ENCODE data around the gene TMEM208. TPM values are rescaled to one million over a fixed set of nuclear protein-coding genes. Genes with fewer than 3 reads are reported as not detected.

The TMEM208 gene
- polyA plus RNA-seq, 2 donors, result 73.4 to 83.1 TPM

DNA sequence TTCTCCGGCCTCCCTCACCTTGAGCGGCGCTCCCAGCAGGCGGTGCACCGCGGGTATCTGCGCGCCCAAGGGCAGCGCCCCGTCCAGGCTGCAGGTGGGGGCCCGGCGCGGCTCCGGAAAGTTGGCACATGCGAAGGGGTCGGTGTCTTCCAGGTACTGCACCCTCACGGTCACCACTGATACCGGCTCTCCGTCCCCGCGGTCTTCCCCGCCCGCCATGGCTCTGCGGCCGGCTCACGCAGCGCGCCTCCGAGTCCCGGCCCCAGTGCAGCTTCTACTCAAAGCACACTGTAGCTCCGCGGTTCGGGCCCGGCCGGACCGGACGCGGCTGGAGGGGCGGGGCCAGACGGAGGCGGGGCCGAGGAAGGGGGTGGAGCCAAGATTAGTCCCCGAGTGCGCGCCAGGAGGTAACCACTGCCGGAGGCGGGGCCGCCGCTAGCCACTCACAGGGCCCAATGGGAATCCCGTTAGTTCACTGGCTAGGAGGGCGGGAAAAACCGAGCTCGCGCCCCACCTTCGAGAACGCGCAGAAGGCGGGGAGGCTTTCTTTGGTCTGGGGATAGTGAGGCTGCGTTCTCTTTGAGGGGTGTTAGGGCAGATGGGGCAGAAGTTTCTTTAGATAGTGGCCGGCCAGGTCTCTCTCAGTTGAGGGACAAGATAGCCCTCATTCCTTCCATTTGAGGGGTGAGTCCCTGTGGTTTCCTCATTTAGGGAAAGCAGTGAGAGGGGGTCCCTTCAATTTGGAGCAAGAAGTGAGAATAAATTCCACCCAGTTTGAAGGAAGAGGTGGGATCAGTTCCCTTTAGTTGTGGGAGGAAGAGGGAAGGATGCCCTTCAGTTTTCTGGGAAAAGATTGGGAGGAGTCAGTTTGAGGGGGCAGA is 20.5 kb downstream of the TMEM208 start, which contains the start of gene FHOD1:
TSS of gene FHOD1 (minus strand) at position 290 of the 881 bp plus-strand sequence. CDS start at position 219, 71 bp downstream.
- Histone ChIP-seq H3K4me3 (ENCODE audit: low read depth in 1 of 2, low read length in 2 of 2) (peak within 1 kb of the TSS; percentile 51 to 70), H3K4me1 (ENCODE audit: control insufficient read depth in 2 of 2, insufficient read depth in 2 of 2, low read length in 1 of 2) (peaks cover 9 to 28% of the 10 kb centered on the region in 2 donors), H3K36me3 (ENCODE audit: control insufficient read depth in 2 of 2, insufficient read depth in 2 of 2, low read length in 1 of 2) (no peaks in the 10 kb centered on the region), H3K27ac (ENCODE audit: low read depth in 2 of 2, low read length in 1 of 2) (peak within 1 kb of the TSS; percentile 84), H3K27me3 (ENCODE audit: control insufficient read depth in 1 of 2, insufficient read depth in 2 of 2, low read length in 2 of 2) (peaks cover 0 to 8% of the 10 kb centered on the region in 2 donors), H3K9me3 (ENCODE audit: control insufficient read depth in 2 of 2, insufficient read depth in 1 of 2, low read depth in 1 of 2, low read length in 1 of 2) (no peaks in the 10 kb centered on the region)
- WGBS, 2 donors, result 0% methylated on average over 60 of the region's 60 CpGs

DNA sequence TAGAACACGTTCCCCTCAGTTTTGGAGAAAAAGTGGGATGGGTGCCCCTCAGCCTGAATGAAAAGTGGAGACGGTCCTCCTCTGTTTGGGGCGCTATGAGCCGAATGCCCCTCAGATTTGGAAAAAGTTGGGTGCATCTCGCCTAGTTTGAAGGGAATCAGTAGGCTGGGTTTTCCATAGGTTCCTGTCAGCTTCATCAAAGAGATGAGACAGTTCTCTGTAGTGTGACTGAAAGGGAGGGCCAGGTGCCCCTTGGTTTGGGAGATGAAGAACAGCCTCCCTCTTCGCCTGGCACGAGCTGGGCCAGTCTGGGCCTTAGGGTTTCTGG is 21.1 kb downstream of the TMEM208 start:
- Histone ChIP-seq H3K9me3 (ENCODE audit: control insufficient read depth in 2 of 2, insufficient read depth in 1 of 2, low read depth in 1 of 2, low read length in 1 of 2) (no peaks in the 10 kb centered on the region), H3K27me3 (ENCODE audit: control insufficient read depth in 1 of 2, insufficient read depth in 2 of 2, low read length in 2 of 2) (peaks cover 0 to 8% of the 10 kb centered on the region in 2 donors), H3K4me3 (ENCODE audit: low read depth in 1 of 2, low read length in 2 of 2) (peak overlapping the region; percentile 24 to 27), H3K4me1 (ENCODE audit: control insufficient read depth in 2 of 2, insufficient read depth in 2 of 2, low read length in 1 of 2) (peaks cover 9 to 28% of the 10 kb centered on the region in 2 donors), H3K27ac (ENCODE audit: low read depth in 2 of 2, low read length in 1 of 2) (no peak overlapping the region), H3K36me3 (ENCODE audit: control insufficient read depth in 2 of 2, insufficient read depth in 2 of 2, low read length in 1 of 2) (no peaks in the 10 kb centered on the region)
- 5 to 6% methylated on average over 7 of the region's 7 CpGs for WGBS, 2 donors

DNA sequence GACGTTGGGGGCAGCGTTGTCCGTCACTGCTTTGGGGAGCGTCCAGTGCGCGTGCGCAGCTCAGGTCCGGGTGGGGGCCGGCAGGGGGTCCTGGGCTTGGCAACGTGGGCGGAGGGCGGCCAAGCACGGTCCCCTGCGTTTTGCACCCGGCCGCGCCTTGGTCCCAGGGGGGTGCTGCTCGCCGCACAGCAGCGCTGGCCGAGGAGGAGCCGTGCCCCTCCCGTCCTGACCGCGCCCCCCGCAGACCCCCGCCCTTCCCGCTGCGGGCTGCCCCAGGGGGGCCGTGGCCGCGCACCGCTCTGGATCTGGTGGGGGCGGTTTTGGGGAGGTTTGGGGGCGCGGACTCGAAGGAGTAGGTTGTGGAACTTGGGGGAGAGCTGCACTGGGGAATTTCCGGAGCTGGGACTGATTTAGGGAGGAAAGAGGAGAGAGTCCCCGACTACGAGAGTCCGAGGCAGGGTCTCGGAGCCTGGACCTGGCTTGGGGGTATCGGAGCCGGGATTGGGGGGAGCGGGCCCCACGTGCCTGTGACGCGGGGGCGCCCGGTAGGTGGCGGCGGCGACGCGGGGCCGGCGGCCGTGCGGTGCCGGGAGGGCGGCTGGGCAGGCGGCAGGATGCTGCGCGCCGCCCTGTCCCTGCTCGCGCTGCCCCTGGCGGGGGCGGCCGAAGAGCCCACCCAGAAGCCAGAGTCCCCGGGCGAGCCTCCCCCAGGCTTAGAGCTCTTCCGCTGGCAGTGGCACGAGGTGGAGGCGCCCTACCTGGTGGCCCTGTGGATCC is 21.7 kb downstream of the TMEM208 start, which contains the start of gene SLC9A5:
TSS of gene SLC9A5 (plus strand) at position 579 of the 777 bp plus-strand sequence. CDS start at position 615, 36 bp downstream.
- H3K27ac ChIP-seq (ENCODE audit: low read depth in 2 of 2, low read length in 1 of 2), result no peak within 1 kb of the TSS
- 0 to 1% methylated on average over 62 to 75 of the region's 75 CpGs for WGBS, 2 donors
- H3K36me3 ChIP-seq (ENCODE audit: control insufficient read depth in 2 of 2, insufficient read depth in 2 of 2, low read length in 1 of 2), result no peaks in the 10 kb centered on the region
- H3K4me3 ChIP-seq (ENCODE audit: low read depth in 1 of 2, low read length in 2 of 2), result peak within 1 kb of the TSS; percentile 24 to 27
- H3K4me1 ChIP-seq (ENCODE audit: control insufficient read depth in 2 of 2, insufficient read depth in 2 of 2, low read length in 1 of 2), result peaks cover 9 to 28% of the 10 kb centered on the region in 2 donors
- H3K27me3 ChIP-seq (ENCODE audit: control insufficient read depth in 1 of 2, insufficient read depth in 2 of 2, low read length in 2 of 2), result peaks cover 0 to 8% of the 10 kb centered on the region in 2 donors
- no peaks in the 10 kb centered on the region for H3K9me3 ChIP-seq (ENCODE audit: control insufficient read depth in 2 of 2, insufficient read depth in 1 of 2, low read depth in 1 of 2, low read length in 1 of 2)

DNA sequence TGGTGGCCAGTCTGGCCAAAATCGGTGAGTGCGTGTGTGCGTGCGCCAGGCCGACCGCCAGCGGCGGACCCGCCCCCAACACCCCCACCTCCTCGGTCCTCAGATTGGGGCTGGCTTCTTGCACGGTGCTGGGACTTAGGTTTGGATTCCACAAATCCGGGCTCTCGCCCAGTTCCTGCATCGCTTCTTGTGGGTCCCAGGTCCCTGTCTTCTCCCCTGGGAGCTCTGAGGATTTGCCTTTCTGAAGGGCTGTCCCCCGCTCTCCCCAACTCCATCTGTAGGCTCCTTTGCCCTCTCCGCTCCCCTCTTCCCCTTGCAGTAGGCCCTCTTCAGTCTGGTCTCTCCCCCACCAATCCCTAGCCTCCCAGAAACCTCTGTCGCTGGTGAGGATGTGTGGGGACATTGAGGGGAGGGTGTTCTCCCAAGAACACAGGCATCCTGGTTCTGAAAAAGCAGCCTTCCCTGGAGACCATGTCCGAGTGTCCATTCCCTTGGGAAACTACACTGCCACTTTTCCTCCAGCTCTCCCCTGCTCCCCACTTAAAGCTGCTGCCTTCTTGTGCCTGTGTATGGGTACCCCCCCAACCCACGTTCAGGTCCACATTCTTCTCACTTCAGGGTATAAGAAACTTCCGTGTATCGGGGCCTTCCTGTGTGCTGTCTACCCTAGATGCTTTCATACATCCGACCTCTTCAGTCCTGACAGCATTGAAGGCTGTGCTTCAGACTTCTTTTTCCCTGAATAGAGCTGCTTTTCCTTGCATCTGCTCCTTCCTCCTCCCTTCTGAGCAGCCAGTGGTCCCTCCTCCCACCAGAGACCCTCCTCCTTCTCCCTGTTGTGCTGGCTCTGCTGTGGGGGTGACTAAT is 22.5 kb downstream of the TMEM208 start:
- Histone ChIP-seq H3K27ac (ENCODE audit: low read depth in 2 of 2, low read length in 1 of 2) (no peak overlapping the region), H3K36me3 (ENCODE audit: control insufficient read depth in 2 of 2, insufficient read depth in 2 of 2, low read length in 1 of 2) (no peaks in the 10 kb centered on the region), H3K4me1 (ENCODE audit: control insufficient read depth in 2 of 2, insufficient read depth in 2 of 2, low read length in 1 of 2) (peaks cover 9 to 28% of the 10 kb centered on the region in 2 donors), H3K27me3 (ENCODE audit: control insufficient read depth in 1 of 2, insufficient read depth in 2 of 2, low read length in 2 of 2) (peaks cover 0 to 8% of the 10 kb centered on the region in 2 donors), H3K4me3 (ENCODE audit: low read depth in 1 of 2, low read length in 2 of 2) (peak overlapping the region; percentile 24 to 27), H3K9me3 (ENCODE audit: control insufficient read depth in 2 of 2, insufficient read depth in 1 of 2, low read depth in 1 of 2, low read length in 1 of 2) (no peaks in the 10 kb centered on the region)
- 21 to 23% methylated on average over 22 of the region's 22 CpGs for WGBS, 2 donors

DNA sequence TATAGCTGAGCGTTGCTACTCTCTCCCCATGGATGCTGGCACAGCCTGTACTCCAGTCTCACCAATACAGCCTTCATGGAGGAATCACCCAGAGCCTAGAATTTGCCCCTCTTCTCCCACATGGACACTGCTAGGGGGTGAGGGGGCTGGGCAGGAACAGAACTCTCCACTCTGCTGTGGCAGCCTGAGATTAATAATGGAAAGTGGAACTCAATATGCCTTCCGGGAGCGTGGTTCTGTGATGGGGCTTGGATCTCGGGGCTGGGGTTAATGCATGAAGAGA is 23.1 kb downstream of the TMEM208 start:
- no peak overlapping the region for H3K27ac ChIP-seq (ENCODE audit: low read depth in 2 of 2, low read length in 1 of 2)
- peaks cover 5 to 24% of the 10 kb centered on the region in 2 donors for H3K4me1 ChIP-seq (ENCODE audit: control insufficient read depth in 2 of 2, insufficient read depth in 2 of 2, low read length in 1 of 2)
- H3K4me3 ChIP-seq (ENCODE audit: low read depth in 1 of 2, low read length in 2 of 2), result no peak overlapping the region
- H3K9me3 ChIP-seq (ENCODE audit: control insufficient read depth in 2 of 2, insufficient read depth in 1 of 2, low read depth in 1 of 2, low read length in 1 of 2), result no peaks in the 10 kb centered on the region
- 69 to 77% methylated on average over 4 of the region's 4 CpGs for WGBS, 2 donors
- peaks cover 0 to 8% of the 10 kb centered on the region in 2 donors for H3K27me3 ChIP-seq (ENCODE audit: control insufficient read depth in 1 of 2, insufficient read depth in 2 of 2, low read length in 2 of 2)
- H3K36me3 ChIP-seq (ENCODE audit: control insufficient read depth in 2 of 2, insufficient read depth in 2 of 2, low read length in 1 of 2), result no peaks in the 10 kb centered on the region

DNA sequence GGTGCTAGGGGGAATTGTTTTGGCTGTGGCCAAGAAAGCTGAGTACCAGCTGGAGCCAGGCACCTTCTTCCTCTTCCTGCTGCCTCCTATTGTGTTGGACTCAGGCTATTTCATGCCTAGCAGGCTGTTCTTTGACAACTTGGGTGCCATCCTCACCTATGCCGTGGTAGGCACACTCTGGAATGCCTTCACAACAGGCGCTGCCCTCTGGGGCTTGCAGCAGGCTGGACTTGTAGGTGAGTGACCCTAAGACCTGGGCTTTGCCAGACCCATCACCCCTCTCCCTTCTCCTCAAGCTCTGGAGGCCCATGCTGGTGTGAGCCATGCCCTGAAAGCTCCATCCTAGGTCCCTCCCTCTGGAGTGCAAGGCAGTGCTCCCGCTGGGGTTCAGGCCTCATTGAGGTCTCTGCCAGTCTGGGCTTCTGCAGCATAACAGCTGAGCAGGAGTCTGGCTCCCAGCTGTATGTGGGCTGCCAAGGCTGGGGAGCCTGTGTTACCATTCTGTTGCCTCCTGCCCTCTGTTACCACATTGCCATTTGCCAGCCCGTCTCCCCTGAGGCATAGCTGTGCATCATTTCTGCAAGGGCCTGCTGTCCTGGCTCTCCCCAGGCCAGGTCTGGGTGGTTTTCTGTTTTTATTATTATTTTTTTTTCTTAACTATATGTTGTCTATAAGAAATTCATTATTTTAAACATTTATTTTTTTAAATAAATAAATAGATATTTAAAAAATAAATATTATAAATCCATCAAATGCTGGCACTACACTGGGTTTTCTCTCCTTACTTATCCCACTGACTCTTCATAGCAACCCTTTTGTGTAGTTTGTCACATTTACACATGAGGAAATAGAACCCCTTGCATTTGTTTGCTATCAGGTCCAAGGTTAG is 25.9 kb downstream of the TMEM208 start:
- Histone ChIP-seq H3K27me3 (ENCODE audit: control insufficient read depth in 1 of 2, insufficient read depth in 2 of 2, low read length in 2 of 2) (peaks cover 0 to 8% of the 10 kb centered on the region in 2 donors), H3K4me3 (ENCODE audit: low read depth in 1 of 2, low read length in 2 of 2) (no peak overlapping the region), H3K4me1 (ENCODE audit: control insufficient read depth in 2 of 2, insufficient read depth in 2 of 2, low read length in 1 of 2) (peaks cover 2 to 12% of the 10 kb centered on the region in 2 donors), H3K9me3 (ENCODE audit: control insufficient read depth in 2 of 2, insufficient read depth in 1 of 2, low read depth in 1 of 2, low read length in 1 of 2) (no peaks in the 10 kb centered on the region), H3K36me3 (ENCODE audit: control insufficient read depth in 2 of 2, insufficient read depth in 2 of 2, low read length in 1 of 2) (no peaks in the 10 kb centered on the region), H3K27ac (ENCODE audit: low read depth in 2 of 2, low read length in 1 of 2) (no peak overlapping the region)
- WGBS, 2 donors, result 86 to 94% methylated on average over 4 of the region's 4 CpGs

DNA sequence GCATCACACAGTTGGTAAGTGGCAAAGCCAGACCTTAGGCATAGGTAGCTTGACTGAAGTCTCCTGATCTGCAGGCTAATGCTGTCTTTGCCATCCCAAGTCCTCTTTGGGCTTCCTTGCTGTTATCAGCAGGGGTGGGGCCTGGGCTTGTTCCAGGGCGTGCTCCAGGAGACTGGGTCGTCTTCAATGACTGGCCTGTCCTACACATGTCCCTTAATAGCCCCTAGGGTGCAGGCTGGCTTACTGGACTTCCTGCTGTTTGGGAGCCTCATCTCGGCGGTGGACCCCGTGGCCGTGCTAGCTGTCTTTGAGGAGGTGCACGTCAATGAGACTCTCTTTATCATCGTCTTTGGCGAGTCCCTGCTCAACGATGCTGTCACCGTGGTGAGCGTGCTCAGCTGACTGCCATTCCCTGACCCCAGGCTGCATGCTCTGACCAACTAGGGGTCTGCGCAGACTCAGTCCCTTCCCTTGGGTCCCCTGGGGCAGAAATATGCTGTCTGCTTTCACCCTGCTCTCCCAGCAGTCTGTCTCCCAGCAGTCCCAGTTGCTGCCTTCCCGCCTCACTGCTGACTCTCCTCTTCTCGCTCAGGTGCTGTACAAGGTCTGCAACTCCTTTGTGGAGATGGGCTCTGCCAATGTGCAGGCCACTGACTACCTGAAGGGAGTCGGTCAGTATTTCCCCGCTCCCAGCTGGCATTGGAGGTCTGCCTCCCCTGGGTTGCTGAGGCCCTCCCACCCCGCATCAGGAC is 28.0 kb downstream of the TMEM208 start:
- H3K4me1 ChIP-seq (ENCODE audit: control insufficient read depth in 2 of 2, insufficient read depth in 2 of 2, low read length in 1 of 2), result no peaks in the 10 kb centered on the region
- no peaks in the 10 kb centered on the region for H3K36me3 ChIP-seq (ENCODE audit: control insufficient read depth in 2 of 2, insufficient read depth in 2 of 2, low read length in 1 of 2)
- H3K9me3 ChIP-seq (ENCODE audit: control insufficient read depth in 2 of 2, insufficient read depth in 1 of 2, low read depth in 1 of 2, low read length in 1 of 2), result no peaks in the 10 kb centered on the region
- no peaks in the 10 kb centered on the region for H3K27me3 ChIP-seq (ENCODE audit: control insufficient read depth in 1 of 2, insufficient read depth in 2 of 2, low read length in 2 of 2)
- 83 to 86% methylated on average over 18 of the region's 18 CpGs for WGBS, 2 donors
- H3K4me3 ChIP-seq (ENCODE audit: low read depth in 1 of 2, low read length in 2 of 2), result no peak overlapping the region
- H3K27ac ChIP-seq (ENCODE audit: low read depth in 2 of 2, low read length in 1 of 2), result no peak overlapping the region

DNA sequence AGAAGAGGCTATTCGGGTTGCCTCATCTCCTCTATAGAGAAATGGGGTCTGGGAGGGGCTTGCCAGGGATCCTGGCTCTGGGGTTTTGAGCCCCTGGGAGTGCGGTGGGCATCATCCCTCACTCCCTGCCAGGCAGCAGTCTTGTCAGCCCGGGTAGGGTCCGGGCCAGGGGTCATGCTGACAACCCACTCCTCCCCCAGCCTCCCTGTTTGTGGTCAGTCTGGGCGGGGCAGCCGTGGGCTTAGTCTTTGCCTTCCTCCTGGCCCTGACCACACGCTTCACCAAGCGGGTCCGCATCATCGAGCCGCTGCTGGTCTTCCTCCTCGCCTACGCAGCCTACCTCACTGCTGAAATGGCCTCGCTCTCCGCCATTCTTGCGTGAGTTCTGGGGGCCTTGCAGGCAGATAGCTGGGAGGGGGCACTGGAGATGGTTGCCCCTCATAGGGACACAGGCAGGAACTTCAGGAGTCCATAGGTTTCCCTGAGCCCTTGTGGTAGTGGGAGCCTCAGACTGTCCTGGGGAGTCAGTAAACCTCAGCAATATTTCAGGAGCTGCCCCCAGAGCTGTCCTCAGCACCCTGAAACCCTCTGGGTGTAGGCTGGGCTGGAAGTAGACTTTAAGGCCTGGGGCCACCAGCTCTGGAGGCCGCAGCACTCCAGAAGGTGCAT is 28.8 kb downstream of the TMEM208 start:
- Histone ChIP-seq H3K27ac (ENCODE audit: low read depth in 2 of 2, low read length in 1 of 2) (no peak overlapping the region), H3K4me1 (ENCODE audit: control insufficient read depth in 2 of 2, insufficient read depth in 2 of 2, low read length in 1 of 2) (no peaks in the 10 kb centered on the region), H3K36me3 (ENCODE audit: control insufficient read depth in 2 of 2, insufficient read depth in 2 of 2, low read length in 1 of 2) (no peaks in the 10 kb centered on the region), H3K4me3 (ENCODE audit: low read depth in 1 of 2, low read length in 2 of 2) (no peak overlapping the region), H3K9me3 (ENCODE audit: control insufficient read depth in 2 of 2, insufficient read depth in 1 of 2, low read depth in 1 of 2, low read length in 1 of 2) (no peaks in the 10 kb centered on the region), H3K27me3 (ENCODE audit: control insufficient read depth in 1 of 2, insufficient read depth in 2 of 2, low read length in 2 of 2) (no peaks in the 10 kb centered on the region)
- whole genome bisulfite sequencing, 2 donors, result 91 to 92% methylated on average over 17 of the region's 17 CpGs

All from esophagus (tissue), 2 donors.